ENCODE results near the gene GFI1. TPM values are rescaled to one million over a fixed set of nuclear protein-coding genes. Genes with fewer than 3 reads are reported as not detected.

GFI1 gene
- under 0.01 TPM in 1 of 2 replicates, not detected in the other for total RNA-seq

DNA sequence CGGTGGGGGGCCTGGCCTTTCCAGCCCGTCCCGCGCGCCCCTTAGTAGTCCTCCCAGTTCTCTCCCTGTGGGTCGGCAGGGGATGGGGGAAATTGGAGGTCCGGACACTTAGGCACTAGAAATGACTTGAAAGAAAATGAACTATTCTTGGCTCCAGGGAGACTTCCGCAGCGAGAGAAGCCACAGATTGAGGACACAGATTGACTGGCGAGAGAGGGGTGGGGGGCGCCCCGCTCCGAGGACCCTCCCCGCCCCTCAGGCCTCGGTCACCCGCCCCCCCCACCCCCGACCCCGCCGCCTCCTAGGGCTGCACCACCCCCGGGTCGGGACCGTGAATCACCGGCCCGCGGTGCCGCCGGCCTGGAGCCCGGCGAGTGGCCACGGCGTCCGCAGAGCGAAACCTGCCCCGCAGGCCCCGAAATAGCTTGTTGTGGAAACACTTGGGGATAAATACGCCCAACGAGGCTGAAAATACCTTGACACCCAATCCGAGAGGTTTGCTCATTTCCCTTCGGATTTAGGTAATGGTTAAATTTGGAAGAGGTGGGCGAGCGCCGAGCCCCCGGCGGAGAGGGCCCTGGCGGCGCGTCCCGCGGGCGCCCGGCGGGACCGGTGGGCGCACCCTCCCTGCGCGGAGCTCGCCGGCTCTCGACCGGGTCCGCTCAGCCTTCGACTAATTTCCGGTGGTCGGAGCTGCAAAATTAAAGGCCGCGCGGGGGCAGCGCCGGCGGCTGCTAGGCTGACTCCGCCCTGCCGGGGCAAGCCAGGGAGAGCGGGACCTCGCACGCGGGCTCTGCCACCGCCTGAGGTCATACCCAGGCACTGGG is at the start of gene GFI1:
TSS of gene GFI1 (minus strand) at position 675 of the 827 bp plus-strand sequence. CDS start 3,438 bp downstream, outside the sequence.

Other genes with a start within 250 kb of the GFI1 start
- 6.2 and 13.2 TPM in 2 replicates for gene GLMN, start 187.9 kb downstream of the GFI1 start, total RNA-seq
- 5.6 and 16.4 TPM in 2 replicates for gene RPAP2, start 187.9 kb downstream of the GFI1 start, total RNA-seq

All from vein endothelial cell (primary cell).